HG03025 (cell line): ENCODE data around the gene CTSS.
A peak's percentile ranks its signal among the peaks of the same experiment; 100 is the strongest.
"Not testable (repeated sequence)": the region's sequence is repeated elsewhere in the genome, so short reads cannot be mapped to it uniquely, and the experiment has no call there.

Source experiments
- ATAC-seq: cut with Tn5 transposase; IDR thresholded peaks from one replicate; pipeline ENCODE4 v1.9.1; 2021; ENCODE audit warnings: mild to moderate bottlenecking, moderate library complexity; ENCODE audit not compliant: unreplicated experiment, low FRiP score

CTSS gene

DNA sequence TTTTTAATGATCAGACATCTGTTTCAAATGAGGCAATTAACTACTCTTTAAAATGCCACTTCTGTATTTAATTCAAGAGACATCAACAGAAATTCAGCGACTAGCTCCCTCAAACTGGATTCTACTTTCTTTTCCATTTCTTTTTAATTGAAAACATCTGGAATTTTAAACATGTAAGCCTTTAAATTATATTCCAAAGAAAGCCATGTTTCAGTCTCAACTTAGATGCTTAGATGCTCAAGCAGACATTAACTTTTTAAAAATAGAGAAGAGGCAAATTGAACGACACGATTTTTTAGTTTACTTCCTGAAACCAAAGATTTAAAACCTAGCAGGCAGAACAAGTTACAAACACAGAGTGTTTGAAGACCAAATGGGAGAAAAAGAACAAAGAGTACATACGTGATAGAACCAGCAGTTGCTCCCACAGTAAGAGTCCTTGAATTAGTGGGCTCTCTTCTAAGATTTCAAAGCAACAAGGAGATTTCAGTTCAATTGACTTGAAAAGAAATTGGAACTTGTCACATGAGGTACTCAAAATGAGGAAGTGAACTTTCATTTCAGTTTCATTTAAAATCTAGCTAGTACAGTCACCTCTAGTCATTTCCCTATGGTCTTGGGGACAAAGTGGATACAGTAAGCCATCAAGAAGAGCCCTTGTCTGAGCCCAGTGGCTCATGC, at the start of gene CTSS:
Gene CTSS, minus strand, starts transcription at position 483 of the 681 bp plus-strand sequence. CDS start 1,015 bp downstream, outside the sequence.
- peak; percentile 69 for ATAC-seq

DNA sequence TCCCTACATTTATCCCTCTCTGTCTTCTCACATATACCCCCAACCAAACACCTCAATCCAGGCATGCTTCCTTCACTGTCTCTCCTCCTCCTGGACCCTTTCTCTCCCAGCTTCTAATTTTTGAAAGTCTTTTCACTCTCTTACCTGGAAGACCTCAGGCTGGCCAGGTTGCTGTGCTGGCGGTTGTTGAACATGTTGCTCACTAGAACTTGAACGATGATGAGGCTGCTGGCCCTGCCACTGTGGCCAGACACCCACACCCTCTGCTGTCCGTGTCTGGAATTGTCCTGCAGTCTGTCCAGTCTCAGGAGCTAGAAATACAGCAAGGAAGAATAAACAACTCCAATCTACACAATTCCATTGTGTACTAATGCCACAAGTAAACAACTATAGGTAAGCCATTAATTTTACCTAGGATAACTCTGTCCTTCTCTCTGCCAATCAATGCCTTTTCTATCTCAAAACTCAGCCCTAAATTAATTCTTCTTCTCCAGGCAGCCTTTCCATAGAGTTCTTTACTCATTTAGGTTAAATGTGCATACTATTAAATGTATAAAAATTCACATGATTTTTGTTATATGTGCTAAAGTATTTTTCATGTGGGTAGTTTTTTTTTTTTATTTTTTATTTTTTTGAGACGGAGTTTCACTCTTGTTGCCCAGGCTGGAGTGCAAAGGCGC, 47.6 kb upstream of the CTSS start:
- ATAC-seq = no peak

DNA sequence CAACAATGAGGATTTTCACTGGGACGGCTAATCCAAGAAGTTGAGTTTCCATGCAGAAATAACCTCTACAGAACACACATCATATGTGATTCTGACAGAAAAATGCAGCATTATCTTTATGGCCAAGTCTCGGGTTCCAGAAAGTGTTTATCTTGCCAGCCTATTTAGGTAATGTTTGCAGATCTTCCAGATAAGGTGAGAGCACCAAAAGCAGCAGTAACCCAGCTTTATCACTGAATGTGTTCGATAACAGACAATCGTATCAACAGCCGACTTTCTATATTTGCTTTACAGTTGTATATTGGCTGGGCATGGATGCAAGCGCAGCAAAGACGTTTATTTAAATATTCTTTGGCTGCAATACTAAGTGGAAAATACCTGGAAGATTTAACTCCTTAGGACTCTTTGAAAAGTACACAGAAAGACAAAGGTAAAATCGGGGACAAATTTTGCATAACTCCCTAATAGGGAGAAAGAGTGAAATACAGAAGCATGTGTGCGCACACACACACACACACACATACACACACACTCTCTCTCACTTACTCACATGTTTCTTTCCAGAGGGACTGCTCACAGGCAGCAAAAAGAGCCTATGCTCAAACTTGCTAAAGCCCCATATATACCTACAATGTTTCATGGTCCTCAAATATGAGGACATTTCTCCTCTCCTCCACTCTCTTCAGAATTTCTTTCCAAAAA, 45.5 kb upstream of the CTSS start:
- ATAC-seq = no peak

DNA sequence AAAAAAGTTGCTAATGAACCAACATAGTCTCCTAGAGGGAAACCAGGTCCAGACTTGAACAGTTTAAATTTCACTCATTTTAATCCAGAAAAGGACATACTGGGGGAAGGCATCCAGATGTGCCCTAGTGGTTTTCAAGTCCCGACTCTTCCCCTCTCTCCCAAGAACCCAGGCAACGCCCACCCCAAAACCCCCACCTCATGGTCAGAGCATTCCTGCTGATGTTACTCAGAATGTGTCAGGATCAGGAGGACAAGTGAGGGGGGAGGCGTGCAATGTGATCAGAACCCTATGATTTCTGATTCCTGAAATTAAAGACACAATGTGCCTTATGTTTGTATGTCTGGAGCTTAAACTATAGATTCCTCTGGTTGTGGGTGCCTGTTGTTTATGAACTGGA, 44.1 kb upstream of the CTSS start:
- no peak for ATAC-seq

DNA sequence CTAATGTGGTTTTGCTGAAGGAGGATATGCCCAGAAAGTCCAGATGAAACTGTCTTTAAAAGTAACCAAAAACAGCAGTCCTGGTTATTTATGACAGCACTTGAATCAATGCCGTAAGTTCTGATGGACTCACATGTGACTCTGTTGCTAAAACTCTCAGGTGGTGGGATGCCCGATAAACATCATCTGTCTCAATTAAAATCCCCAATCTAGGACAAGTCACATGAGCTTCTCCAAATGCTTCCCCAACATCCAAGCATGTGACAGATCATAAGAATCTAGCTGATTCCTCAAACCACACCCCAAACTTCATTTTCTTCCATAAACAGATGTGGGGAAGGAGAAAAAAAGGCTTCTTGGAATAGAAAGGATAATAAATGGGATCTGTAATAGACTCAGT, 43.3 kb upstream of the CTSS start:
- ATAC-seq = no peak

DNA sequence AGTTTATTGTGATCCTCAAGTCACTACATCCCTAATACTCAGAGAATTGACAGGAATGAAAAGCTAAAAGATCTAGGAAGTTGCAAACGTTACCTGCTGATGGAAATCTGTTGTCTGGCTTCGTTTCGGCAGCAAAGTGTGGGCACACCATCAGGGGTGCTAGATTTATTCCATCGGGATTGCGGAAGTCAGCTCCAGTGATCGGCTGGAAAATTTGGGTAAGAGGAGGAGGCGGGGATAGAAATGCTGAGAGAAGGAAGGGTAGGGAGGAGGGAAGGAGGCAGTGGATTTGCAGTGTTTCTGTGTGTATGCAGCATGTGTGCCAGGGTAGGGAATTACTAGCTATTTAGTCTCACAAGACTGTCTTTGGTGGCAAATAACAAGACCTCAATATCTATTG, 42.5 kb upstream of the CTSS start, which contains the start of gene CTSK:
Gene CTSK, minus strand, starts transcription at position 140 of the 400 bp plus-strand sequence. CDS start 1,455 bp downstream, outside the sequence.
- ATAC-seq = no peak

DNA sequence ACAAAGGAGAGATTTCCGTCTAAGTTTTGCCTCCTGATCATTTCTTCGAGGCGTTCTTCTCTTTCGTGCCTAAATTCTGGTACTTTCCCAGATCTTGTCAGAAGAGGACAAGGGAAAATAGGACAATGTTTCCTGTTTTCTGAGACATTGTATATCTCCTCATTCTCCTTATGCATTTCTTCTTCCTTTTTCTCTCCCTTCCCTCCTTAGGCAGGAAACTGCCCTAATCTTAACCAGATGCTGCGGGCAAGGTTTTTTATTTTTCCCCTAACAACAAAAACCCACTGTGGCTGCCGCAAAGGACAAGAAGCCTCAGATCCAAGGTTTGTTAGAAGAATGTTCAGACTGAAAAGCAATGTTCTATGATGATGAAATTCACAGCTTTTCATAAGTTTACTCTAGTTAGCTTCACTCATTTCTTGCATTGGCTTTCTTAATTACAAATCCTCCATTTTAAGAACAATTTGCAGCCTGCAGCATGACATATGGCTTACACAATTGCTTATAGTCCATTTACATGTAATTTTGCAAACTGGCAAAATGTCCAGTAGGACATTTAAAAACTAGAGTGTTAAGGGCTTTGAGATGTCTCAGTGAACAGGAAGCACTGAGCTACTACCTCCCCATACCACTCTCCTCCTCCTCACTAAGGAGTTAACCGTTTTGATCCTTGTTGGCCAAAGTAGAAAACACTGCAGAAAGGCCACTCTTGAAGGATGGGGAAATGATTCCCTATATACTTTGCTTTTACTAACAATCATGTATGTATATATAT, 41.9 kb upstream of the CTSS start:
- ATAC-seq = no peak

DNA sequence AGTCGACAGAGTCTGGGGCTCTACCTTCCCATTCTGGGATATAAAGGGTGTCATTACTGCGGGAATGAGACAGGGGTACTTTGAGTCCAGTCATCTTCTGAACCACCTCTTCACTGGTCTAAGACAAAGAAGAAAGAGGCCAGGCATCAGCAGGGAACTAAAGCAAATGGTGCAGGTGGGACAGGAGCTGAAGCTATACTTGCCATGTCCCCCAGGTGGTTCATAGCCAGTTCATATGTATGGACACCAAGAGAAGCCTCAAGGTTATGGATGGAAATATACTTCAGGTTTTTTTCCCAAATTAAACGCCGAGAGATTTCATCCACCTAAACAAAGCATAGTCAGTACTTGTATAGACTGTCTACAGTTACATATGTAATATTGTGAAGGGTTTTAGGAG, 40.3 kb upstream of the CTSS start:
- no peak for ATAC-seq

DNA sequence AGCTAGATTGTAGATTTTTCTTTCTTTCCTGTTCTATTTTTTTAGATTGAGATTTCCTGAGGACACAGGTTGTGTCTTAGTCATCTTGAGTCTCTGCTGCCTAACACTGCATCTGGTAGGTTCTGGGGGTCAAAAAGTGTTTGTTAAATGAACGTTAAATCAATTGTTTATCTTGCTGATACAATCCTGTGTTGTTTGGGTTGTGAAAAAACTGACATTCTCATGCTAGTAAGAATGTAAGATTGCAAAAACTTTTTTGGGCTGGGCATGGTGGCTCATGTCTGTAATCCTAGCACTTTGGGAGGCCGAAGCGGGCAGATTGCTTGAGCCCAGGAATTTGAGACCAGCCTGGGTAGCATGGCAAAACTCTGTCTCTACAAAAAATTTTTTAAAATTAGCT, 39.1 kb upstream of the CTSS start:
- no peak for ATAC-seq

DNA sequence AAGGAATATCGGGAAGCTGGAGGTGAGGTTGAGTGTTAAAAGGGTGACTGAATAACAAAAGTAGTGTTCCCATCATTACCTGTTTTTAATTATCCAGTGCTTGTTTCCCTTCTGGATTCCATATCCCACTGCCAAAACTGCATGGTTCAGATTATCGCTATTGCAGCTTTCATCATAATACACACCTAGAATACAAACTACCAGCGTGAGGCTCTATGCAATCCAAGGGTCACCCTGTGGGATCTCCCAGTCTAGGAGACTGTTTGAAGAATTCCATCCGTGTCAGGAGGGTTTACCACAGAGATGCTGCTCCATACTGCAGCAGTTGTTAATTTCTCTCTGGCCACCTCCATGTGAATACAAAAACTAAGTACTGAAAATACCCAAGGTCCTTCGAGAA, 33.5 kb upstream of the CTSS start:
- ATAC-seq = no peak

DNA sequence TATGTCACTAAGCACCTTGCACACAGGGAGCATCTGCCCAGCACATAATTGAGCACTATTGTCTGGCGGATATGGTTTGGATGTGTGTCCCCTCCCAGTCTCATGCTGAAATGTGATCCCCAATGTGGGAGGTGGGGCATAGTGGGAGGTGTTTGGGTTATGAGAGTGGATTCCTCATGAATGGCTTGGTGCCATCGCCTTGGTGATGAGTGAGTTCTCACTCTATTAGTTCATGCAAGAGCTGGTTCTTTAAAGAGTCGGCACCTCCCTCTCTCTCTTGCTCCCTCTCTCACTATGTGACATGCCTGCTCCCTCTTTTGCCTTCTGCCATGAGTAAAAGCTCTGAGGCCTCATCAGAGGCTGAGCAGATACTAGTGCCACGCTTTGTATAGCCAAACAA, 32.9 kb upstream of the CTSS start:
- ATAC-seq = no peak

DNA sequence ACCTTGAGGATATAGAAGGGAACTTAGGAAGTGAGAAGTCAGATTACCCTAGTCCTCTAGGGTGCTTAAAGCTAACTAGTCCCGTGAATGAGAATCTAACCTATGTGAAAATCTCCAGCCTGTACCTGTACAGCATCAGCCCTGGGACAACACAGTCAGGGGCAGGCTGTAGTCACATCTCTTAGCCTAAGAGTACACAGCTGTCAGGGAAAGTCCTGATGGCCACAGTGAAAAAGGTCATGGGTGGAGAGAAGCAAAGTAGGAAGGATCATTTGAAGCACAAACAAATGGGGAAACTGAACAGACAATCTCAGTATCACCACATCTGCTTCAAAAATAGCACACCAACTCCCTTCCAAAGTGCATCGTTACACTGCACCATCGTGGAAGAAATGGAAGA, 30.8 kb upstream of the CTSS start:
- ATAC-seq = no peak

DNA sequence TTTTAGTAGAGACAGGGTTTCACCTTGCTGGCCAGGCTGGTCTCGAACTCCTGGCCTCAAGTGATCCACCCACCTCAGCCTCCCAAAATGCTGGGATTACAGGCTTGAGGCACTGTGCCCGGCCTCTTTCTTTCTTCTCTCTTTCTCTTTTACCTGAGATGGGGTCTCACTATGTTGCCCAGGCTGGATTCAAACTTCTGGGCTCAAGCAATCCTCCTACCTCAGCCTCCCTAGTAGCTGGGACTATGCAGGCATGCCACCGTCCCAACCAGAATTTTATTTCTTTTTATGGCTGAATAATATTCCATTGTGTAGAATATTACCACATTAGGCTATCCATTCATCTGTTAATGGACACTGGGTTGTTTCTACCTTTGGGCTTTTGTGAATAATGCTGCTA, 28.2 kb upstream of the CTSS start:
- not testable (repeated sequence) for ATAC-seq

DNA sequence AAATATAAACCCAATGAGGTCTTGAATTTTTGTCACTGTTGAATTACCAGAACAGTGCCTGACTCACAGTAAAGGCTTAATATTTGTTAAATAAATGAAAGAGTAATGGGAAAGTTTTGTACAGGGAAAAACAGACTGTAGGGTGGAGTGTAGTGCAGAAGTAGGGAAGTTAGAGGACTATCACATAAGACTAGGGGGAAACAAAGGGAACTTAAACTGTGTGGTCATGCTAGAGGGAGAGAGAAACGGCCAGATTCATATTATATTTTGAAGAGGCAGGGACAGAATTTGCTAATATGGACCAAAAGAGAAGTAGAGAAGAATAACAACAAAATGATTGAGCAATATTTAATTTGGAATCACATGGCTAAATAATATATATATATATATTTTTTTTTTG, 27.6 kb upstream of the CTSS start:
- no peak for ATAC-seq

DNA sequence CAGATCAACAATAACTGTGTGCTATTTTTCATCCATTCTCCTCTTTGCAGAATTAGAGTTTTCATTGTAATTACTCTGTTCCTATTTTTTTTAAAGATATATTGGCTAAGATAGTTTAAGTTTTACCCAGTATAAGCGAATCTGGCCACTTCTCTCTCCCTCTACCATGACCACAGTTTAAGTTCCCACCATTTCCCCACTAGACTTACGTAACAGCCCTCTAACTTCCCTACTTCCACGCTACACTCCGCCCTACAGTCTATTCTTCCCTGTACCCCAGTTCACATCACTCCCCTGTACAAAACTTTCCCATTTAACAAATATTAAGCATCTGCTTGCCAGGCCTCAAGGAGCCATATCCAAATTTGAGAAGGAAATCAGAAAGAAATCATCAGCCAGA, 26.0 kb upstream of the CTSS start:
- no peak for ATAC-seq

DNA sequence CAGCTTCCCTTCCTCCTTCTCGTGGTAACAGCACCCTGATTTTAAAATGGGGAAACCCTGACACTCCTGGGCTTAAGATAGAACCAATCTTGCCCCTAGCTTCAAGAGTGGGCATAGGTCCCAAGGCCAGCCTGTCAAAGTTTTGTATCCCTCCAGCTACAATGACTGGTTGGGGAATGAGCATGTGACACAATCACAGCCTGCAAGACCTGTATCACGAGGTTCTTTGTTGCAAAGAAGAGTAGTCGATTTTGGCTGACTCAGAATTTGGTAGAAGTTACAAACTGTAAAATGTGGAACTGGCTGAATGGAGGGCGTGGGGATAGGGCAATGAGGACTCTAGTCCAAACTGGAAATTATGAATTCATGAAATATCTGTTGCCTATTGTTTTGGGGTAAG, 23.8 kb upstream of the CTSS start:
- no peak for ATAC-seq

DNA sequence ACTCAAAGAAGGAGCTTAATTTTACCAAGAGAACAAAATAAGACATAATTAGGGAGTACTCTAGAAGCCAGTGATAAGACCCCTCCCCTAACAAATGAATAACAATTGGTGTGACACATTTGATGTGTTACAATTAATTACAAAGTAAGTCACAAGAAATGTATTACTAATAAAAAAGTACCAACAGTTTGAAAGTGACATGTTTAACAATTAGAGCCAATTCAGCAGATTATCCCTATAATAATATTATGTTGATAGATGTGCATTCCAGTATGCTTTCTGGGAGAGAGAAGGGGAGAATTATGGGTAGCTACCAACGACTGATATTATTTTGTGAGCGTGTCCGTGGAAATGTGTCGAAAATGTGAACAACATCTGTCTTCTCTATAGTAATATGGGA, 23.4 kb upstream of the CTSS start:
- ATAC-seq = no peak

DNA sequence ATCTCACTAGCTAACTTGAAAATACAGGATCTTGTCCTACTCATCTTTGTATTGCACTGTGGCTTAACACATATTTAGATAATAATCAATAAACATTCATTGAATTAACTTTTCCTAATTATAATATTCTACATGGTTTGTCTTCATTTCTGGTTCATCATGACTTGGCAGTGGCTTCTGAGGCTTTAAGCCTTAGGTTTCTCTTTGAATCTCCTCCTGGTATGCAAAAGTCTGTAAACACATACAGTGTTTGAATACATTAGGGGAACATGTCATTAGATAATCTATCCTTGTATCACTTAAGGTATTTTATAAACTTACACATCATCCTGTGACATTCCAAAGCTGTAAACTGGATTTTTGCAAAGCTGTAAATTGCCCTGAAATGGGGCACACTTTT, 21.9 kb upstream of the CTSS start:
- no peak for ATAC-seq

DNA sequence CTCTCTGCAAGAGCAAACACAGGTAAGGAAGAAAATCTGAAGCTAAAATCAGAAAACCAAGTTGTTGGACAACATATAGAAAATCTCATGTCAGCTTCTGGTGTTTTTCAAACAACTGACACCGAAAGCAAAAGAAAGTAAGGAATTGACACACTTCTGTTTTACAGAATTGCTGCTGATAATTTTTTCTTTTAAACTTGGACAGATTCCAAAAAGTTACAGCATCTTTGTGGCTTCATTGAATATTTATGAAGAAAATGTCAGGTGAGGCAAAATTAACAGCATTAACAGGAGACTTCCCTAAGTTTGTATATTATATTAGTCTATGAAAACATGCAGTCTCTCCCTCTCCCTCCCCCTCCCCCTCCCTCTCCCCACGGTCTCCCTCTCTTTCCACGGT, 14.9 kb upstream of the CTSS start:
- no peak for ATAC-seq

DNA sequence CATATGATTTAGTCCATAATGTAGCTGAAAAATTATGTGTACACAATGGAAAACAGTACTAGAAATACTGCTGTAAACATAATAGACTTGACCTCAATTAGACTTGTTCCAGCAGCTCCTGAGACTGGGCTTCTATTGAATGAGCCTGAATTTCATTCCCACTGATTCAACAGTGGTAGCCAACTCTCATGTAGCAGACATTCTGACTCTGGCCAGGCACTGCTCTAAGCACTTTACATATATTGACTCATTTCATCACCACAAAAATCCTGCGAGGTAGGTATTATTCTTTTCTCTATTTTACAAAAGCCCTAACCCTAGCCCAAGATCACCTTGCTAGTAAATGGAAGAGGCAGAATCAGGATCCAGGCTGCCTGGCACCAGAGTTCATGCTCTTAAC, 12.8 kb upstream of the CTSS start:
- no peak for ATAC-seq

DNA sequence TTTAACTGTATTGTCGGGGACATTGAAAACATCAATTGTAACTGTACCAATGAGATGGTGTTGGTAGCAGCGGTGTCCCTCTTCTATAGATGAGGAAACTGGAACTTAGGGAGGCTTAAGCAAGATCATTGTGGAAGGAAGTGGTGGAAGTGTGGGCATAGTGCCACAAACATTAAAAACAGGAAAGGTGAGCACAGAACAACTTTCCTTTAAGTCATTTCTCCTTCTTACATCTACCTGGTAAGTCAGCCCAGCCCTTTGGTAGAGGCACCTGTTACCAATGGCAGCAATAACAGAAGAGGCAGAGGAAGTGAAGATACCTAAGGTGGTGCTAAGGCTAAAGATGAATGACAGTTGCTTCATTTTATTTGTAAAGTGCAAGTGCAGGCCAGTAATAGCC, 12.0 kb upstream of the CTSS start:
- ATAC-seq = no peak
